GM23338 (cell line): ENCODE measurements around the gene DNAJC7. TPM values are rescaled to one million over a fixed set of nuclear protein-coding genes. Genes with fewer than 3 reads are reported as not detected.
A peak's percentile ranks its signal among the peaks of the same experiment; 100 is the strongest.

Experiments
- ATAC-seq: fragments of 200-7000 bp; cut with Tn5 transposase; 3 replicates; pipeline ENCODE4 v1.9.1; 2020
- DNase-seq: peaks from one replicate; pipeline ENCODE4 v3.0.0-alpha.2; 2015; ENCODE audit warnings: low spot score
- H2AFZ ChIP-seq: fragments of 200-600 bp; sonication (generic); 2 replicates; pipeline ENCODE4 v1.8.0; 2016; ENCODE audit warnings: antibody characterized with exemption, mild to moderate bottlenecking, moderate library complexity
- H3F3A ChIP-seq: fragments of 200-600 bp; sonication (generic); replicated peaks from 2 replicates; pipeline ENCODE4 v1.8.0; 2017; ENCODE audit warnings: antibody characterized with exemption, mixed run types, low read depth
- H3K27ac ChIP-seq: fragments of 200-600 bp; sonication (generic); 2 replicates; pipeline ENCODE4 v1.6.1; 2016; ENCODE audit warnings: low read depth
- H3K27me3 ChIP-seq: fragments of 200-600 bp; sonication (generic); 2 replicates; pipeline ENCODE4 v1.8.0; 2016; ENCODE audit warnings: mild to moderate bottlenecking, mixed run types, moderate library complexity; ENCODE audit not compliant: insufficient read depth
- H3K36me3 ChIP-seq: fragments of 200-600 bp; sonication (generic); 2 replicates; pipeline ENCODE4 v1.8.0; 2016; ENCODE audit warnings: mild to moderate bottlenecking; ENCODE audit not compliant: insufficient read depth
- H3K4me1 ChIP-seq: fragments of 200-600 bp; sonication (generic); 2 replicates; pipeline ENCODE4 v1.8.0; 2016; ENCODE audit warnings: mild to moderate bottlenecking, moderate library complexity; ENCODE audit not compliant: insufficient read depth
- H3K4me2 ChIP-seq: fragments of 200-600 bp; sonication (generic); 2 replicates; pipeline ENCODE4 v1.7.1; 2017; ENCODE audit warnings: mixed run types
- H3K4me3 ChIP-seq: fragments of 200-600 bp; sonication (generic); 2 replicates; pipeline ENCODE4 v1.6.1; 2016; ENCODE audit warnings: mixed run types
- H3K79me2 ChIP-seq: fragments of 200-600 bp; sonication (generic); replicated peaks from 2 replicates; pipeline ENCODE4 v1.8.0; 2017; ENCODE audit warnings: mild to moderate bottlenecking; ENCODE audit not compliant: insufficient read depth
- H3K9me2 ChIP-seq: fragments of 200-600 bp; sonication (generic); 2 replicates; pipeline ENCODE4 v1.8.0; 2017; ENCODE audit not compliant: insufficient read depth
- H4K20me1 ChIP-seq: fragments of 200-600 bp; sonication (generic); replicated peaks from 2 replicates; pipeline ENCODE4 v1.8.0; 2017; ENCODE audit warnings: mild to moderate bottlenecking; ENCODE audit not compliant: insufficient read depth
- H3K27ac Mint-ChIP-seq: 2 replicates; pipeline ENCODE4 v1.8.0; 2020; ENCODE audit warnings: inconsistent platforms, mild to moderate bottlenecking, moderate library complexity, mixed read lengths
- H3K27me3 Mint-ChIP-seq: 3 replicates; pipeline ENCODE4 v1.8.0; 2022; ENCODE audit warnings: low read depth, mild to moderate bottlenecking, moderate library complexity, mixed read lengths, inconsistent platforms; ENCODE audit not compliant: insufficient read depth, poor library complexity
- H3K36me3 Mint-ChIP-seq: 3 replicates; pipeline ENCODE4 v1.8.0; 2021; ENCODE audit warnings: low read depth, mild to moderate bottlenecking, inconsistent platforms, moderate library complexity, mixed read lengths
- H3K4me1 Mint-ChIP-seq: 3 replicates; pipeline ENCODE4 v1.8.0; 2020; ENCODE audit warnings: mild to moderate bottlenecking, inconsistent platforms, mixed read lengths
- H3K4me3 Mint-ChIP-seq: 3 replicates; pipeline ENCODE4 v1.8.0; 2021; ENCODE audit warnings: moderate library complexity, mild to moderate bottlenecking, inconsistent platforms, mixed read lengths
- H3K9me3 Mint-ChIP-seq: 3 replicates; pipeline ENCODE4 v1.8.0; 2020; ENCODE audit warnings: moderate library complexity, mild to moderate bottlenecking, inconsistent platforms, mixed read lengths
- CREB1 ChIP-seq: fragments of 250-450 bp; sonication (Bioruptor Pico); IDR thresholded peaks from 2 replicates; pipeline ENCODE4 v1.5.0; 2020; ENCODE audit warnings: low read depth, mild to moderate bottlenecking, moderate library complexity
- CTCF ChIP-seq, 2 experiments: fragments of 200-600 bp in 1 of 2; sonication (generic) in 1 of 2; conservative IDR thresholded peaks; 2 replicates each; pipeline versions ENCODE4 v1.5.1 to v1.6.1; 2016 to 2017; ENCODE audit warnings: antibody characterized with exemption in 2 of 2, low read depth in 2 of 2, mild to moderate bottlenecking in 2 of 2, moderate library complexity in 1 of 2
- ETS1 ChIP-seq: IDR thresholded peaks from 2 replicates; pipeline ENCODE4 v1.6.1; 2016; ENCODE audit warnings: antibody characterized with exemption
- EZH2 ChIP-seq: fragments of 200-600 bp; sonication (generic); IDR thresholded peaks from one replicate; pipeline ENCODE4 v1.8.0; 2017; ENCODE audit warnings: antibody characterized with exemption, mild to moderate bottlenecking, low read depth; ENCODE audit not compliant: unreplicated experiment
- EZH2phosphoT487 ChIP-seq: fragments of 200-600 bp; sonication (generic); IDR thresholded peaks from one replicate; pipeline ENCODE4 v1.8.1; 2018; ENCODE audit warnings: antibody characterized with exemption; ENCODE audit not compliant: unreplicated experiment
- JUNB ChIP-seq: IDR thresholded peaks from one replicate; pipeline ENCODE4 v1.6.1; 2016; ENCODE audit warnings: antibody characterized with exemption; ENCODE audit not compliant: unreplicated experiment
- NANOG ChIP-seq: IDR thresholded peaks from 2 replicates; pipeline ENCODE4 v1.6.1; 2016; ENCODE audit warnings: antibody characterized with exemption, borderline replicate concordance
- POLR2AphosphoS5 ChIP-seq: IDR thresholded peaks from 2 replicates; pipeline ENCODE4 v1.6.1; 2016; ENCODE audit warnings: antibody characterized with exemption, low read depth
- REST ChIP-seq: IDR thresholded peaks from one replicate; pipeline ENCODE4 v1.6.1; 2018; ENCODE audit warnings: antibody characterized with exemption; ENCODE audit not compliant: unreplicated experiment
- ZNF331 ChIP-seq: fragments of 250-450 bp; sonication (Bioruptor Pico); IDR thresholded peaks from 2 replicates; pipeline ENCODE4 v1.5.0; 2020; ENCODE audit warnings: low read depth, mild to moderate bottlenecking, moderate library complexity
- ZNF462 ChIP-seq: fragments of 250-450 bp; sonication (Bioruptor Pico); IDR thresholded peaks from 2 replicates; pipeline ENCODE4 v1.5.0; 2020; ENCODE audit warnings: mild to moderate bottlenecking, moderate library complexity
- polyA plus RNA-seq: library from polyadenylated mRNA; unstranded; fragments of >200 nt; fragmentation: Nextera tagmentation; extraction: Ambion mirVana; gene quantifications from 2 replicates; pipeline ENCODE4 v1.2.1, GENCODE V29; 2016
- total RNA-seq: library from RNA; depleted of rRNA; stranded (reverse); fragments of >200 nt; shearing (Covaris generic); gene quantifications from 2 replicates; pipeline ENCODE4 v1.2.3, GENCODE V29; 2014

Gene DNAJC7
- total and polyA plus RNA-seq, 2 experiments from 2014 or later = 139 to 141 TPM

- H3K4me3 Mint-ChIP-seq = peak overlapping the region; percentile 84
- TF ChIP-seq ZNF462 (no peak), ZNF331 (no peak), JUNB (no peak), NANOG (no peak), EZH2phosphoT487 (no peak), EZH2 (no peak), CTCF (conservative IDR thresholded peaks at IDR 0.05; ENCODE audit: low read depth in 2 of 2) (no peak), POLR2AphosphoS5 (no peak), CREB1 (CRISPR knock-in tag) (no peak), ETS1 (no peak), REST (no peak)
- no peaks in the 10 kb centered on the region for H3K9me3 Mint-ChIP-seq
- no peaks in the 10 kb centered on the region for H3K79me2 ChIP-seq
- H2AFZ ChIP-seq = no peak overlapping the region
- H3K4me3 ChIP-seq = peak overlapping the region; percentile 63
- ATAC-seq (peak; percentile 2; the same call in 2 of the 3 replicates), DNase-seq (no peak)
- peaks cover 22% of the 10 kb centered on the region for H3K27me3 Mint-ChIP-seq
- H3K27ac ChIP-seq = no peak overlapping the region
- H3K36me3 ChIP-seq = no peaks in the 10 kb centered on the region
- H3K27ac Mint-ChIP-seq = no peak overlapping the region
- no peaks in the 10 kb centered on the region for H3K27me3 ChIP-seq
- no peaks in the 10 kb centered on the region for H3K9me2 ChIP-seq
- no peaks in the 10 kb centered on the region for H3K36me3 Mint-ChIP-seq
- H3F3A ChIP-seq = 0 out of 2 replicates have a peak, but pooled peaks cover 7% of the 10 kb centered on the region
- peaks cover 51% of the 10 kb centered on the region for H3K4me1 Mint-ChIP-seq
- H4K20me1 ChIP-seq = no peaks in the 10 kb centered on the region
- peak overlapping the region; percentile 84 for H3K4me2 ChIP-seq
- peaks cover 34% of the 10 kb centered on the region for H3K4me1 ChIP-seq
Observed at GRCh38 chr17:42051013-42051400, 33.8 kb upstream of the DNAJC7 start.
